ENCODE measurements around the gene SLC30A10. TPM values are rescaled to one million over a fixed set of nuclear protein-coding genes. Genes with fewer than 3 reads are reported as not detected.

The SLC30A10 gene
- total and polyA plus RNA-seq, 10 of the 15 experiments (the other 5 are each of a cell fraction or from before 2014, with no cell fraction given): not detected

GRCh38 chr1:219883400-219884332 is 44.7 kb downstream of the SLC30A10 start:
- CTCF ChIA-PET: no interaction called here
- TF ChIP-seq SMARCA5 (IDR thresholded peaks at IDR 0.05) (no peak), NBN (IDR thresholded peaks at IDR 0.05) (no peak), PAX5 (IDR thresholded peaks at IDR 0.05; ENCODE audit: borderline replicate concordance, low read depth, low read length) (no peak), CBX5 (IDR thresholded peaks at IDR 0.05; ENCODE audit: low read depth) (no peak), CHD2 (IDR thresholded peaks at IDR 0.05; ENCODE audit: borderline replicate concordance, low read depth, low read length) (no peak), RELB (IDR thresholded peaks at IDR 0.05; ENCODE audit: low read depth) (no peak), CREM (IDR thresholded peaks at IDR 0.05; ENCODE audit: low read depth) (no peak), SUPT20H (IDR thresholded peaks at IDR 0.05; ENCODE audit: borderline replicate concordance, control insufficient read depth, low read depth, low read length) (no peak), ZNF622 (IDR thresholded peaks at IDR 0.05) (no peak), IRF5 (IDR thresholded peaks at IDR 0.05; ENCODE audit: borderline replicate concordance) (no peak), EZH2 (IDR thresholded peaks at IDR 0.05; ENCODE audit: borderline replicate concordance, control insufficient read depth, low read depth, low read length) (no peak), ZNF384 (IDR thresholded peaks at IDR 0.05; ENCODE audit: borderline replicate concordance, low read depth, low read length) (no peak)
- no TSS peak for BruUV-seq (replicated peaks)
- Histone ChIP-seq H2AFZ (ENCODE audit: control insufficient read depth, low read depth, low read length) (no peak overlapping the region), H3K9me3 (replicated peaks; ENCODE audit: control insufficient read depth, insufficient read depth, low read length) (no peaks in the 10 kb centered on the region), H3K27me3 (replicated peaks in 1 of 2; ENCODE audit: control insufficient read depth in 2 of 2, insufficient read depth in 2 of 2, low read length in 1 of 2) (no peaks in the 10 kb centered on the region; a peak in 1 of 4 replicates), H3K4me3 (no peak overlapping the region), H3K36me3 (ENCODE audit: control insufficient read depth in 2 of 2, insufficient read depth in 2 of 2, low read length in 1 of 2) (no peaks in the 10 kb centered on the region), H3K79me2 (ENCODE audit: control insufficient read depth, insufficient read depth, low read length) (no peaks in the 10 kb centered on the region), H3K9ac (ENCODE audit: control insufficient read depth, insufficient read depth, low read length) (no peak overlapping the region), H3K4me2 (ENCODE audit: control insufficient read depth, insufficient read depth) (no peak overlapping the region), H3K4me1 (ENCODE audit: control insufficient read depth, insufficient read depth, low read length) (no peaks in the 10 kb centered on the region), H4K20me1 (ENCODE audit: control insufficient read depth, insufficient read depth) (no peaks in the 10 kb centered on the region), H3K27ac (ENCODE audit: control insufficient read depth, insufficient read depth) (no peak overlapping the region)
- SMC1A ChIA-PET (ENCODE audit: uncharacterized antibody, unreplicated experiment): no interaction called here
- no peak for FAIRE-seq
- RAD21 ChIA-PET (ENCODE audit: unreplicated experiment): no interaction called here
- 1% methylated on average over 5 of the region's 5 CpGs for WGBS (ENCODE audit: insufficient coverage, insufficient replicate concordance, low lambda C conversion rate, missing lambda C conversion rate)
- in situ Hi-C loops (cut with MboI) (no loop called here), intact Hi-C loops (cut with micrococcal nuclease; ENCODE audit: unreplicated experiment) (no loop called here)
- POLR2A ChIA-PET: no interaction called here
- no peak for DNase-seq (ENCODE audit: low read depth, low spot score)
- no peak for ATAC-seq
